ENCODE data around the gene UBL4B.

UBL4B gene

GRCh38 chr1:110132682-110133081 is 20.4 kb downstream of the UBL4B start:
- H3K27me3 ChIP-seq (ENCODE audit: control insufficient read depth, insufficient read depth, low read length), result peaks cover 3% of the 10 kb centered on the region; the same call in 1 of the 2 replicates
- no peak for DNase-seq (ENCODE audit: low read depth, low spot score)
- no peak overlapping the region for H3K4me3 ChIP-seq (ENCODE audit: low read length)
- H3K4me1 ChIP-seq (ENCODE audit: control insufficient read depth, insufficient read depth, low read length), result peaks cover 2% of the 10 kb centered on the region; the same call in 1 of the 2 replicates
- no peaks in the 10 kb centered on the region for H3K36me3 ChIP-seq (ENCODE audit: control insufficient read depth, insufficient read depth, low read length)
- H3K9me3 ChIP-seq (ENCODE audit: control insufficient read depth, insufficient read depth, low read length), result no peaks in the 10 kb centered on the region
- no peak overlapping the region for H3K27ac ChIP-seq (ENCODE audit: low read length)

GRCh38 chr1:110133436-110133835 is 21.2 kb downstream of the UBL4B start:
- WGBS (ENCODE audit: insufficient coverage, insufficient read length), result no CpG with 5 or more reads among the region's 4 CpGs

GRCh38 chr1:110134050-110134595 is 21.9 kb downstream of the UBL4B start:
- DNase-seq (ENCODE audit: low read depth, low spot score), result no peak
- H3K4me1 ChIP-seq (ENCODE audit: control insufficient read depth, insufficient read depth, low read length), result peaks cover 2% of the 10 kb centered on the region; the same call in 1 of the 2 replicates
- no peak overlapping the region for H3K4me3 ChIP-seq (ENCODE audit: low read length)
- H3K9me3 ChIP-seq (ENCODE audit: control insufficient read depth, insufficient read depth, low read length), result no peaks in the 10 kb centered on the region
- no peaks in the 10 kb centered on the region for H3K36me3 ChIP-seq (ENCODE audit: control insufficient read depth, insufficient read depth, low read length)
- no peak overlapping the region for H3K27ac ChIP-seq (ENCODE audit: low read length)
- WGBS (ENCODE audit: insufficient coverage, insufficient read length), result no CpG with 5 or more reads among the region's 11 CpGs
- H3K27me3 ChIP-seq (ENCODE audit: control insufficient read depth, insufficient read depth, low read length), result peaks cover 3% of the 10 kb centered on the region; the same call in 1 of the 2 replicates

More at GRCh38 chr1:110133436-110133835, 21.2 kb downstream of the UBL4B start:
- Histone ChIP-seq H3K9me3 (ENCODE audit: control insufficient read depth, insufficient read depth, low read length) (no peaks in the 10 kb centered on the region), H3K27me3 (ENCODE audit: control insufficient read depth, insufficient read depth, low read length) (peaks cover 3% of the 10 kb centered on the region; the same call in 1 of the 2 replicates), H3K4me3 (ENCODE audit: low read length) (no peak overlapping the region), H3K4me1 (ENCODE audit: control insufficient read depth, insufficient read depth, low read length) (peaks cover 2% of the 10 kb centered on the region; the same call in 1 of the 2 replicates), H3K27ac (ENCODE audit: low read length) (no peak overlapping the region), H3K36me3 (ENCODE audit: control insufficient read depth, insufficient read depth, low read length) (no peaks in the 10 kb centered on the region)
- no peak for DNase-seq (ENCODE audit: low read depth, low spot score)

DNA sequence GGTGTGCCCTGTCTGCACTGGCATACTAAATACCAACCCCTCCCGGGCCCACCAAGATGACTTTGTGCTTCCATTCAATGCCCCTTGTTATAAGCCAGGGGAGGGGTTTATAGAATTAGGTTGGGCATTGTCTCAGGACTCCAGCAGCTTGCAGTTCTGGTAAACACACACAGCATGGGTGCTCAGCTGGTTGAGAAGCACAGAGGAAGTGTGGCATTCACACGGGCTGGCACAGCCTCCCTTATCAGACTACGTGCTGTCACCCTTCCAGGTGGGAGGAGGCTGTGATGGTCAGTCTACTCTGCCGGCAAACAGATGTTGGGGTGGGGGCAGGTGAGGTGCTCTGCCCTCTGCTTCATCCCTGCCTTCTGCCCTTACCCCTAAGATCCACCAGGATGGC is 23.0 kb downstream of the UBL4B start:
- Histone ChIP-seq H3K4me1 (ENCODE audit: control insufficient read depth, insufficient read depth, low read length) (peaks cover 2% of the 10 kb centered on the region; the same call in 1 of the 2 replicates), H3K4me3 (ENCODE audit: low read length) (no peak overlapping the region), H3K27me3 (ENCODE audit: control insufficient read depth, insufficient read depth, low read length) (no peaks in the 10 kb centered on the region), H3K36me3 (ENCODE audit: control insufficient read depth, insufficient read depth, low read length) (no peaks in the 10 kb centered on the region), H3K27ac (ENCODE audit: low read length) (no peak overlapping the region), H3K9me3 (ENCODE audit: control insufficient read depth, insufficient read depth, low read length) (no peaks in the 10 kb centered on the region)
- no peak for DNase-seq (ENCODE audit: low read depth, low spot score)
- no CpG with 5 or more reads among the region's 4 CpGs for WGBS (ENCODE audit: insufficient coverage, insufficient read length)

- Histone ChIP-seq H3K9me3 (ENCODE audit: control insufficient read depth, insufficient read depth, low read length) (no peaks in the 10 kb centered on the region), H3K4me3 (ENCODE audit: low read length) (no peak overlapping the region), H3K27ac (ENCODE audit: low read length) (no peak overlapping the region), H3K4me1 (ENCODE audit: control insufficient read depth, insufficient read depth, low read length) (peaks cover 2% of the 10 kb centered on the region; the same call in 1 of the 2 replicates), H3K27me3 (ENCODE audit: control insufficient read depth, insufficient read depth, low read length) (no peaks in the 10 kb centered on the region), H3K36me3 (ENCODE audit: control insufficient read depth, insufficient read depth, low read length) (no peaks in the 10 kb centered on the region)
- DNase-seq (ENCODE audit: low read depth, low spot score), result no peak
- no CpG with 5 or more reads among the region's 10 CpGs for WGBS (ENCODE audit: insufficient coverage, insufficient read length)
These were observed 23.4 kb downstream of the UBL4B start for GRCh38 chr1:110135666-110136065.

- Histone ChIP-seq H3K36me3 (ENCODE audit: control insufficient read depth, insufficient read depth, low read length) (no peaks in the 10 kb centered on the region), H3K27ac (ENCODE audit: low read length) (no peak overlapping the region), H3K27me3 (ENCODE audit: control insufficient read depth, insufficient read depth, low read length) (no peaks in the 10 kb centered on the region), H3K4me3 (ENCODE audit: low read length) (no peak overlapping the region), H3K4me1 (ENCODE audit: control insufficient read depth, insufficient read depth, low read length) (peaks cover 2% of the 10 kb centered on the region; the same call in 1 of the 2 replicates), H3K9me3 (ENCODE audit: control insufficient read depth, insufficient read depth, low read length) (no peaks in the 10 kb centered on the region)
- WGBS (ENCODE audit: insufficient coverage, insufficient read length), result no CpG with 5 or more reads among the region's 7 CpGs
- DNase-seq (ENCODE audit: low read depth, low spot score), result no peak
These were observed 24.7 kb downstream of the UBL4B start for GRCh38 chr1:110136911-110137310.

GRCh38 chr1:110138956-110139355 is 26.7 kb downstream of the UBL4B start:
- Histone ChIP-seq H3K27me3 (ENCODE audit: control insufficient read depth, insufficient read depth, low read length) (no peaks in the 10 kb centered on the region), H3K4me3 (ENCODE audit: low read length) (no peak overlapping the region), H3K36me3 (ENCODE audit: control insufficient read depth, insufficient read depth, low read length) (no peaks in the 10 kb centered on the region), H3K27ac (ENCODE audit: low read length) (no peak overlapping the region), H3K9me3 (ENCODE audit: control insufficient read depth, insufficient read depth, low read length) (no peaks in the 10 kb centered on the region), H3K4me1 (ENCODE audit: control insufficient read depth, insufficient read depth, low read length) (peaks cover 2% of the 10 kb centered on the region; the same call in 1 of the 2 replicates)
- no CpG with 5 or more reads among the region's 3 CpGs for WGBS (ENCODE audit: insufficient coverage, insufficient read length)
- DNase-seq (ENCODE audit: low read depth, low spot score), result no peak

GRCh38 chr1:110144366-110144765 is 32.1 kb downstream of the UBL4B start:
- Histone ChIP-seq H3K36me3 (ENCODE audit: control insufficient read depth, insufficient read depth, low read length) (no peaks in the 10 kb centered on the region), H3K27me3 (ENCODE audit: control insufficient read depth, insufficient read depth, low read length) (peaks cover 6% of the 10 kb centered on the region), H3K4me1 (ENCODE audit: control insufficient read depth, insufficient read depth, low read length) (no peaks in the 10 kb centered on the region), H3K9me3 (ENCODE audit: control insufficient read depth, insufficient read depth, low read length) (no peaks in the 10 kb centered on the region), H3K27ac (ENCODE audit: low read length) (no peak overlapping the region), H3K4me3 (ENCODE audit: low read length) (no peak overlapping the region)
- no CpG with 5 or more reads among the region's 3 CpGs for WGBS (ENCODE audit: insufficient coverage, insufficient read length)
- DNase-seq (ENCODE audit: low read depth, low spot score), result no peak

- H3K27ac ChIP-seq (ENCODE audit: low read length), result no peak overlapping the region
- no peak for DNase-seq (ENCODE audit: low read depth, low spot score)
- no CpG with 5 or more reads among the region's 4 CpGs for WGBS (ENCODE audit: insufficient coverage, insufficient read length)
- H3K36me3 ChIP-seq (ENCODE audit: control insufficient read depth, insufficient read depth, low read length), result no peaks in the 10 kb centered on the region
- no peaks in the 10 kb centered on the region for H3K9me3 ChIP-seq (ENCODE audit: control insufficient read depth, insufficient read depth, low read length)
- H3K4me3 ChIP-seq (ENCODE audit: low read length), result no peak overlapping the region
- peaks cover 1% of the 10 kb centered on the region for H3K4me1 ChIP-seq (ENCODE audit: control insufficient read depth, insufficient read depth, low read length)
- peaks cover 38% of the 10 kb centered on the region for H3K27me3 ChIP-seq (ENCODE audit: control insufficient read depth, insufficient read depth, low read length)
These were observed 36.7 kb downstream of the UBL4B start for GRCh38 chr1:110148961-110149360.

GRCh38 chr1:110150330-110151174 is 38.3 kb downstream of the UBL4B start, which contains the start of gene SLC6A17:
SLC6A17 (plus strand) TSS chr1:110150494; CDS start chr1:110166930, 16,436 bp downstream.
- peaks cover 38% of the 10 kb centered on the region for H3K27me3 ChIP-seq (ENCODE audit: control insufficient read depth, insufficient read depth, low read length)
- WGBS (ENCODE audit: insufficient coverage, insufficient read length), result no CpG with 5 or more reads among the region's 104 CpGs

More at GRCh38 chr1:110150330-110151174, 38.3 kb downstream of the UBL4B start, which contains the start of gene SLC6A17:
- no peaks in the 10 kb centered on the region for H3K9me3 ChIP-seq (ENCODE audit: control insufficient read depth, insufficient read depth, low read length)
- no peak for DNase-seq (ENCODE audit: low read depth, low spot score)
- peaks cover 1% of the 10 kb centered on the region for H3K4me1 ChIP-seq (ENCODE audit: control insufficient read depth, insufficient read depth, low read length)
- H3K27ac ChIP-seq (ENCODE audit: low read length), result no peak within 1 kb of the TSS
- H3K4me3 ChIP-seq (ENCODE audit: low read length), result peak within 1 kb of the TSS; percentile 37
- no peaks in the 10 kb centered on the region for H3K36me3 ChIP-seq (ENCODE audit: control insufficient read depth, insufficient read depth, low read length)

Data from iPS DF 6.9 (cell line).